HG03025 (cell line): Measurements from ENCODE around the gene SCG3.

Source experiments
- ATAC-seq: cut with Tn5 transposase; IDR thresholded peaks from one replicate; pipeline ENCODE4 v1.9.1; 2021; ENCODE audit warnings: mild to moderate bottlenecking, moderate library complexity; ENCODE audit not compliant: unreplicated experiment, low FRiP score

SCG3 gene

DNA sequence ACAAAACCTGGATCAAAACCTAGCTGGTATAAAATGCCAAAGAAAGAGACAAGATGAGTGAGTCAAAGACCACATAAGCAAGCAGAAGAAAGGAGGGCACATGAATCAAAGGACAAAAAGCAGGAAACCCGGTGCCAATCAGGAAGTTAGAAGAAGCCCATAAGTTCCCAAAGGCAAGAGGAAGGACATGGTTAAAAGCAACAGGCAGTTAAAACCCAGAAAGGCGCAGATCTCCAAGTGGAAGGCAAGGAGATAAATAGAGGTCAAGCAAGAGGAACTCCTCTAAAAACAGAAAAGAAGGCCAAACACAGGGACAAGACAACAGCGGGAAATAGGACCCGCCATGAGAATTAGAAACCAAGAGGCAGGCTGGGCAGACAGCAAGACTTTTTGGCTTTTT lies 74.5 kb downstream of the SCG3 start:
- no peak for ATAC-seq

GRCh38 chr15:51756482-51756881 lies 75.2 kb downstream of the SCG3 start:
- no peak for ATAC-seq

DNA sequence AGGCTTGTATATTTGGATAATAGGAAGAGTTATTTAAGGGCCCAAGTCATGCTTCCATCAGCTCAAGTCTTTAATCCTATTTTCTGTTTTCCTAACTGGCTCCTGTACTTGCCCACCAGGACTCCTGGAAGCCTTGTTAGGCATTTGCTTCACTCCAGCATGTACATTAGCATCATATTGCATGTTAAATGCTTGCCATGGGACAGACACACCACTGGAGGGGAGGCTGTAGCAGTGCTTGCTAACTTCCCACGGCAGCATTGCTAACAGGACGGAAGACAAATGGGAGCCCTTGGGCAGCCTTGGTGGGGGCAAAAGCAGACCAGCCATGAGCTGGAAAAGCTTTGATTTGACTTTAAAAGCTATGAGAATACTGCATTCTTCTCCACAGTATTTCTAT lies 76.1 kb downstream of the SCG3 start:
- no peak for ATAC-seq

DNA sequence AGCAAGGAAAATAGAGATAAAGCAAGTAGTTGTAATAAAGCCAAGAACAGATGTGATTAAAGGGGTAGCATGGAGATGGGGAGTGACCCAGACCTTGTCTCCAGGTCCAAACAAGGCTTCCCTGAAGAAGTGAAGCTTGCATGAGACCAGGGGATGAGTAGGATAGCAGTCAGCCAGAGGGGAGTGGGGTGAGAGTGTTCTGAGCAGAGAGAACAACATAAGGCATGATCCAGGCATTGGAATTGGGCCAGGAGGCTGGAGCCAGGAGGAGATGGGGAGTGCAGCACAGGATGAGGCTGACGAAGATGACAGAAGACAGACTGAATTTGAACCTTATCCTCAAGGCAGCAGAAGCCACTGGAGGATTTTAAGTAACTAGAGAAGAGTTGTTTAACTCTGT lies 77.3 kb downstream of the SCG3 start:
- ATAC-seq = no peak

DNA sequence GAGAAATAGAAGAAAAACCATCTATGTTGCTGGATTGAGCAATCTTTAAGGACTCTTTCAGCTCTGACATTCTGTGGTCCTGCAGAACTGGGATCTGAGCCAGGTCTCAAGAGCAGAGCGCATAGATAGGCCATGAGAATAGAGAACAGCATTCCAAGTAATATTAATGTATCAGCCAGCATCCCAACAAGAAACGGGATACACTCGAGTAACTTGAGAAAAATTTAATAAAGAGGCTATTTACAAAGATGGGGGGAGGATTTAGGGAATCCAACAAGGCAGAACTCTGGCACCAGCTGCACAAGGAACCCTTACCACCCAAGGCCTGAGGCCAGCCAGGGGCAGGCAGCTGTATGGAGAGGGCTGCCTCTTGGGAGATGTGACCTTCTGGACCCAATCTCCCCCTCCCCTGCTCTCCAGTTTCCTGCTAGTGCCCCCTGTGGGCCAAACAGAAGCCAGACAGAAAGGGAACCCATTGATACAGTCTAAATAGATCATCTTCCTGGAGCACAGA lies 78.3 kb downstream of the SCG3 start:
- no peak for ATAC-seq

- no peak for ATAC-seq
Measured at GRCh38 chr15:51760805-51761204, 79.5 kb downstream of the SCG3 start.

GRCh38 chr15:51765751-51766150 lies 84.4 kb downstream of the SCG3 start:
- no peak for ATAC-seq

DNA sequence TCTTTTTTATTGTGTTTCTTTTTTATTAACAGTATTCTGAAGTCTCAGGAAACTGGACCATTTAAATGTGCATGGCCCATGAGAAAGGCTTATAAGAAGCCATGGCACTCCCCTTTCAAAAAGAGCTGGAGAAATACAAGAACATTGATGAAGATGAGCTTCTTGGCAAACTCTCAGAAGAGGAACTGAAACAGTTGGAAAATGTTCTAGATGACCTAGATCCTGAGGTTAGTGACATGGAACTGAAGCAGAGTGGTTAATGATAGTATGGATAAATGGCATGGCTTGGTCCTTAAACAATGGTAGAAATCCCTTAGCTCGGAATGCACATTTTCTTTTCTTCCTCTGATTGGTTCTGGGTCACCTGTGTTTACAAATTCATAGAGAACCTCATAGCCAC lies 85.0 kb downstream of the SCG3 start:
- ATAC-seq = no peak

- no peak for ATAC-seq
Measured at GRCh38 chr15:51768018-51768417, 86.7 kb downstream of the SCG3 start.
